Stimulated activated CD4-positive, alpha-beta T cell treated with anti-CD3 and anti-CD28 coated beads, Interleukin-1b, Interleukin-23, amount 100 ng/mL, for 48 hours (primary cell): ENCODE results near the gene KANK3.
A peak's percentile ranks its signal among the peaks of the same experiment; 100 is the strongest.
"Not testable (repeated sequence)": the region's sequence is repeated elsewhere in the genome, so short reads cannot be mapped to it uniquely, and the experiment has no call there.

Source experiments
- DNase-seq: peaks from one replicate; pipeline ENCODE4 v3.0.0-alpha.2; 2020

Gene KANK3

GRCh38 chr19:8336660-8337059 is 6.4 kb downstream of the KANK3 start:
- DNase-seq = no peak

DNA sequence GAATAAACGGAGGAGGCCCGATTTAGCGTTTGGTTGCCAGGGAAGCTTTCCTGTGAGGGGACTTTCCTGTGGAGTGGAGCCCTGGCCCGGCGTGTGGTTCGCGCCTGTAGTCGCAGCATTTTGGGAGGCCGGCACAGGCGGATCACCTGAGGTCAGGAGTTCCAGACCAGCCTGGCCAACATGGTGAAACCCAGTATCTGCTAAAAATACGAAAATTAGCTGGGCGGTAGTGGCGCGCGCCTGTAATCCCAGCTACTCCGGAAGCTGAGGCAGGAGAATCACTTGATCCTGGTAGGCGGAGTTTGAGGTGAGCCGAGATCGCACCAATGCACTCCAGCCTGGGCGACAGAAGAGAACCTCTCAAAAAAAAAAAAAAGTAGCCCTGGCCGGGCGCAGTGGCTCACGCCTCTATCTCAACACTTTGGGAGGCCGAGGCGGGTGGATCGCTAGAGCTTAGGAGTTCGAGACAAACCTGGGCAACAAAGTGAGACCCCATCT is 6.9 kb downstream of the KANK3 start:
- no peak for DNase-seq

DNA sequence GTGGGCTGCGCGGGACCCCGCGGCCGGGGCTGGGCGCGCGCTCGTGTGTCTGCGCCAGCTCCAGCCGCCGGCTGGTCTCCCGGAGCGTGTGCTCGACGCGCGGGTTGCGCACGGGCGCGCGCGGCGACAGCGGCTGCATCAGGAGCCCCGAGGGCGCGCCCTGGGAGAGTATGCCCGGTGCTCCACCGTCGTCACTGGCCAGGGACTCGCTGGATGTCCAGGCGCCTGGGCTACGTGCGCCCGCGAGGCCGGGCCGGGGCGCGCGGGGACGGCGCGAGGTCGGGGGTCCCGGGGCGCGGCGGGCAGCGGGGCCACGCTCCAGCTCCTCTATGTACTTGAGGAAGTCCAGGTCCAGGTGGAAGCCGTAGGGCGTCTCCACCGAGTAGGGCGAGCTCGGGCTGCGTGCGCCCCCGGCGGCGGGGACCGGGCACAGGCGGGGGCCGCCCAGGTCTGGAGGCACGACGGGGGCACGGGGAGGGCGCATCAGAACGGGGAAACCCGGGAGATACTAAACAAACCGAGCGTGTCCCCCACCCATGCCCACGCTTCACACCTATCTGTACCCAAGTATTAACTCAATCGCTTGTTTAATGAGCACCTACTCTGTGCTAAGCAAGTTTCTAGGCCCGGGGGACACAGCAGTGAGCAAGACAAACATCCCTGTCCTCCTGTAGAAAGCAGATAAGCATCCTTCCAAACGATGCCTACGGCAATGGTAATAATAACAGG is 7.6 kb downstream of the KANK3 start:
- no peak for DNase-seq

- peak; percentile 33 for DNase-seq
These were observed 8.4 kb downstream of the KANK3 start for GRCh38 chr19:8334458-8335342.

- DNase-seq = no peak
These were observed 9.2 kb downstream of the KANK3 start for GRCh38 chr19:8333767-8334457.

- no peak for DNase-seq
These were observed 9.9 kb downstream of the KANK3 start for GRCh38 chr19:8332976-8333766.

DNA sequence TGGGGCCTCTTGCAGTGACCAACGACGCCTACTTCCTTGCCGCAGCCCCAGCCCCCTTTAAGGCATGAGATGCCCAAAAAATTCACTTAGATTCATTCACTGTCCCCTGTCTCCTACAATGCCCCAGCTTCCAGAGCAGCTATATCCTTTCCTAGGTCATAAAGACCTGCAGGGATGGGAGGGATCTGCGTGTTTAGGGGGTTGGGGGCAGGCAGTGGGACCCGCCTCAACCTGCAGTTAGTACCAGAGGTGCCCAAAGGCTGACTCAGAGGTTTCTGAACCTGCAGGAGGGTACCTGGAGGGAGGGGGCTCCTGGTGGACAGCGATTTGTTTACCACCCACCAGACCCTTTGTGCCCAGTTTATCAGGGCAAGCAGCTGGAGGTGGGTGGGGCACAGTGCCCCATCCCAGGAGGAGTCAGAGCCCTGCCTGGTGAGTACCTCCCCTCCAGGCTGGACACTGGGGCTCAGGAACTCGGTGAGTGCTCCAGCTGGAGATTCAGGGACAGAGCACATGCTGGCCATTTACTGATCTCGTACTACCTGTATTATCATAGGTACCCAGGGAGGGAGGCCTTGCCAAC is 11.7 kb downstream of the KANK3 start:
- DNase-seq = no peak

DNA sequence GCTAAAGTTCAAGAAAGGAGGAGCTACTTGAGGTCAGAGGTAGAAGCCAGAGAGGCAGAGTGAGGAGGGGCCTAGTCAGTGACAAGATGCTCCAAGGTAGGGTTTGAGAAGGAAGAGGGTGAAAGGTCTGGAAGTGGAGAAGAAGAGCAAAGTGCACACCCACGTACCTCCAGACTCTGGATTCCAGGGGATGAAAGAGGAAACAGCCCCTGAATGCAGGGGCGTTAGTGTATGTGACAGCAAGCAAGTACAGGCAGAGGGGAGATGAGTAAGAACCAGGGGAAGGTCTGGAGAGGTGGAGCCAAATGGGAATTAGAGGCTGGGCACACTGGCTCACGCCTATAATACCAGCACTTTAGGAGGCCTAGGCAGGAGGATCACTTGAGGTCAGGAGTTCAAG is 13.1 kb downstream of the KANK3 start:
- no peak for DNase-seq

DNA sequence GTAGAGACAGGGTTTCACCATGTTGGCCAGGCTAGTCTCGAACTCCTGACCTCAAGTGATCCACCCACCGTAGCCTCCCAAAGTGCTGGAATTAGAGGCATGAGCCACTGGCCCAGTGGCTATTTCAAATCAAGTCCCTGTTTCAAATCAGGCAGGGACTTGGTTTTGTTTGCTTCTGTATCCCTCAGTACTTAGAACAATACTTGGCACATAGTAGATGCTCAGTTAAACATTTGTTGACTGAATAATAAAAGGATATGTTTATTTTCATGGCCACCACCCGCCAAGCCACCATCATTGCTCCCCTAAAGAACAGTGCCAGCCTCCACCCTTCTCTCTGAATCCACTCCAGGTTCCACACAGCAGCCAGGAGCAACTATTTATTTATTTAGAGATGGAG is 17.6 kb downstream of the KANK3 start:
- DNase-seq = no peak

DNA sequence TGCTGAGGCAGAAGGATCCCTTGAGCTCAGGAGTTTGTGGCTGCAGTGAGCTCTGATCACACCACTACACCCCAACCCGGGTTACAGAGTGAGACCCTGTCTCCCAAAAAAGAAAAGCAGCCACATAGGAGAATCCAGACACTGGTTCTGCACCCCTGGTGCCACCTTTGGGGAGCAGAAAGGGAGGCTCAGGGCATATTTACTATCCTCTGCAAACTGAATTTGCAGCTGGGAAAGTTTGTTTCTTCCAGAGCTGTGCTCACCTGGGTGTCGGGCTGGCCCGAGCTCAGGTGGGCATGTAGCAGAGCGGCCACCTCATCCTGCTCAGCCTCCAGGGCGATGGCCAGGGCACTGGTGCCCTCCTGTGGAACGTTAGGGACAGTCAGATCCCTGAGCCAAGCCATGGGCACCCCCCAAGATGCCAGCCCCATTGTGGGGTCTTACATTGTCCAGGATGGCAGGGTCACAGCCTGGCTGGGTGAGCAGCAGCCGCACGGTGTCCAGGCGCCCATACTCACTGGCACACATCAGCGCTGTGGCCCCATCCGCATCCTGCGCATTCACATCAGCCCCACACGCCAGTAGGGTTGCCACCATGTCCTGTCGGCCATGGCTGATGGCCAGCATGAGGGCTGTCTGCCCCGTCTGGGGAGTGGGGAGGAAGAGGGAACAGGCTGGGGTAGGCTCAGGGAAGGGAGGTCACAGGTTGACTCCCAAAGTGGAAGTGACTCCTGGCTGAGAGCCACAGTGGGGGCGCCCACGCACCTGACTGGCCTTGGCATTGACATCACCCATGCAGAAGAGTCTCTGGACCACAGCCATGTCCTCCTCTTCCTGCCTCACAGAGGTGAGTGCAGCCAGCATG is 18.6 kb downstream of the KANK3 start:
- DNase-seq = no peak

DNA sequence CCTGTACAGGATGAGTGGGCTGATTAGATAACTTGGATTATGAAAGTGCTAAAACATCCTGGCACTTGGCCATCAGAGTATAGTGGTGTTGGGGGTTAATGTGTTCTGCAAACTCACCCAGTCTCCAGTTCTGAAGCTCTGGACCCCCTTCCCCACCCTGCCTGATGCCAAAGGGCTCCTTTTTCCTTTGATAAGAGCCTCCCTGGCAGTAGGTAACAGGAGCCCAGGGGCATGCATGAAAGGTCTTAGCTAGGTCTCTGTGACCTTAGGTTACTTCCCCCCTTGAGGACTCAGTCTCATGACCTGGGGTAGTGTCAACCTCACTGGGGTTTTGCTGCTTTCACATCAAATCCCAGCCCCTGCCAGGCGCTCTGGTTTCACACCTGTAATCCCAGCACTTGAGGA is 19.3 kb downstream of the KANK3 start:
- DNase-seq = no peak

DNA sequence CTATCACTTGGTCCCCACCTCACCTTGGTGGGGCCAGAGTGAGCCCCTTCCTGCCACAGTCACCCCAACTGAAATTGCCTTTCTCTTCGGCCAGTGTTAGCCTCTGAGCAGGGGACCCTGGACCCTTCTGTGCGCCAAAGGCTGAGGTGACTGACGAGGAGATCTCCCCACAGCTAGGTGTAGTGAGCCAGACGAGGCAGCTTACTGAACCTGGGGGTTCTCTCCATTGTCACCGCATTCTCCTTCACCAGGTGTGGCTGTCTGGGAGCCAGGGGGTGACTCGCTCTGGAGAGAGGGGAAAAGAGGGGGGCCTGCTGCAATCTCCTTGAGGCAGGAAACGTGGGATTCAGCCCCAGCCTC is 20.4 kb downstream of the KANK3 start:
- DNase-seq = no peak

DNA sequence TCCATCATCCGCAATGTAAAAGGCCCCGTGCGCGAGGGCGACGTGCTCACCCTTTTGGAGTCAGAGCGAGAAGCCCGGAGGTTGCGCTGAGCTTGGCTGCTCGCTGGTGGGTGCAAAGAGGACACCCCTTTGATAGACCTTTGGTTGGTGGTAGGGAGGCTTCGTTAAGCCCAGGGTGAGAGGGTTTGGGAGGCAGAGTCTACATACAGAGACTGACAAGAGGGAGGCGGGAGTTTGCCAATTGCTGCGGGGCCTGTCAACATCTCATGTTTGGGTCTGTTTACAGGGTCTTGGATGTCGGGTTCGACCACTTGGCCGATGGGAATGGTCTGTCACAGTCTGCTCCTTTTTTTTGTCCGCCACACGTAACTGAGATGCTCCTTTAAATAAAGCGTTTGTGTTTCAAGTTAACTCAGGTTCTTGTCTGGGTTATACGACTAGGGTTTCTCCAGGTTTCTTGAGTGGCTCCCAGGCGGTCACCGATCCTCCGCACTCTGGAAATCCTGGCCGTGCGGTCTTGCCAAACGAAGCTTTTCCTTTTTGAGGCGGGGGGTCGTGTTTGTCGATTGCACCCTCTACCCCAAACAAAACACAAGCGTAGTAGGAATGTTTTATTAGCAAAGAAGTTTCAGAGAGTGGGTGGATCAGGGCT is 20.9 kb downstream of the KANK3 start:
- DNase-seq = no peak

- DNase-seq = peak; percentile 97
These were observed 21.7 kb downstream of the KANK3 start, which contains the start of the genes NDUFA7 and RPS28 for GRCh38 chr19:8321067-8321985. TSS of gene NDUFA7 (minus strand) at chr19:8321375. CDS start at chr19:8321358, 17 bp downstream. TSS of gene RPS28 (plus strand) at chr19:8321496. CDS start at chr19:8321531, 35 bp downstream.

- DNase-seq = no peak
These were observed 22.4 kb downstream of the KANK3 start for GRCh38 chr19:8320564-8321066.

DNA sequence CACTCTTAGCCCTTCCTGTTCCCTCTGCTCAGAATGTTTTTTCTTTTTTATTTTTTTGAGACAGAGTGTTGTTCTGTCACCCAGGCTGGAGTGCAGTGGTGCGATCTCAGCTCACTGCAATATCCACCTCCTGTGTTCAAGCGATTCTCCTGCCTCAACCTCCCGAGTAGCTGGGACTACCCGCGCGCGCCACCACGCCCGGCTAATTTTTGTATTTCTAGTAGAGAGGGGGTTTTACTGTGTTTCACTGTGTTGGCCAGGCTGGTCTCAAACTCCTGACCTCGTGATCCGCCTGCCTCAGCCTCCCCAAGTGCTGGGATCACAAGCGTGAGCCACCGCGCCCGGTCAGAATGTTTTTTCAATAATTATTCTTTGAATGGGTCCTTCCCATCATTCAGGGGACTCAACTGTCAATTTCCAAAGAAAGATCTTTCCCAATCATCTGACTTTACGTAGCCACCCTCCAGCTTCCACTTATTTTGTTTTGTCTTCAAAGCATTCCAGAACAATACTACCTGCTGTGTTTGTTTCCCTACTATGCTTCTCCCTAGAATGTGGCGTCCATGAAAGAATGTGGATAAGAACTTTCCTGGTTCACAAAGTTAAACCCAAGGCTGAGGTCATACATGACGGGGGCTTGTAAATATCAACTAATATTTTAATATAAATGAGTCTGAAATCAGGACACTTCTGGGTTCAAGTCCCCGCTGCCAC is 23.1 kb downstream of the KANK3 start:
- no peak for DNase-seq

GRCh38 chr19:8318835-8319234 is 24.2 kb downstream of the KANK3 start:
- not testable (repeated sequence) for DNase-seq

DNA sequence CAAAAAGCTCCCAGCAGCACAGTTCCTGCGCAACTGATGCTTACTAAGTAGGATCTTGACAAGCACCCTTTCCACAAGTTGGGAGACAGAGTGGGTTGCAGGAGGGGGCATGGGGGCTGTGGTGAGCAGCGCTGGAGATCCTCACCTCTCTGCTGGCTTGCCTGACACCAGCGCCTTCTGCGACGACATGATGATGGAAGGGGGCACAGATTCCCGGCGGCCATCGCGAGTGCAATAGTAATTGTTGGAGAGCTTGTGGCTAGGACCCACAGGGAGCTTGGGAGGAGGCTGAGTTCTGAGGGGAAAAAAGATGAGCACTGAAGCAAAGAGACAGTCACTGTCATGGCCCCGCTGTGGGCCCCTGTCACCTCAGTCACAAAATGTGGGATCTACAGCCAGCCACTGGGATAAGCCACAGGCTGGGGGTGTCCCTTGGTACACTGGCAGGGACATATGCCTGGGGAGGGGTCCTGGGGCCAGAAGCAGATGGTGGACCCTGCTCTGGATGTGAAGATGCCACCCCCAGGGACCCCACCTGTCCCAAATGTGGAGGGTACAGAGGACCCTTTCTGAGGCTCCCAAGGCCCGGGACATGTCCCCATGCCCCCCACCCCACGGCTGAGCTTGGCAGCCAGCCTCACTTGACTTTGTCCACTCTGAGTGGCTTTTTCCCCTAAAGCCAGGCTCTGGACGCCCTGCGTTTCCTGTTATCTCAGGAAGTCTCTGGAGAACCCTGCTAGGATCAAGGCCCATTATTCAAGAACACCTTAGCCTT is 26.5 kb downstream of the KANK3 start:
- no peak for DNase-seq
